ENCODE results near the gene TMEM131. TPM values are rescaled to one million over a fixed set of nuclear protein-coding genes. Genes with fewer than 3 reads are reported as not detected.

Gene TMEM131
- total RNA-seq, 2 experiments from 2014 or later, result 17.4 to 32.3 TPM

GRCh38 chr2:97745474-97746174 is 250.1 kb downstream of the TMEM131 start:
- POLR2A ChIA-PET, result interaction anchor here (0.5 to 0.7 kb wide), 2 partner anchors 32 to 440 kb away, joined by 3 to 4 read pairs; partner anchors contain the start of gene ZAP70
- intact Hi-C loops (cut with micrococcal nuclease; ENCODE audit: unreplicated experiment), result no loop called here

GRCh38 chr2:97743913-97744312 is 251.8 kb downstream of the TMEM131 start:
- H3K36me3 ChIP-seq (ENCODE audit: insufficient read depth, low read length), result no peaks in the 10 kb centered on the region
- DNase-seq (ENCODE audit: low spot score), result no peak
- H3K9me3 ChIP-seq (ENCODE audit: low read length), result no peaks in the 10 kb centered on the region
- CTCF ChIA-PET (ENCODE audit: unreplicated experiment), result no interaction called here
- H3K4me2 ChIP-seq (ENCODE audit: low read length), result no peak overlapping the region
- BruUV-seq (replicated peaks), result no TSS peak
- H3K27ac ChIP-seq (ENCODE audit: low read depth, low read length, poor library complexity, severe bottlenecking), result no peak overlapping the region
- intact Hi-C loops (cut with micrococcal nuclease; ENCODE audit: unreplicated experiment), result no loop called here
- no peaks in the 10 kb centered on the region for H4K20me1 ChIP-seq (ENCODE audit: insufficient read depth, low read length)
- TF ChIP-seq, protein P1, sequence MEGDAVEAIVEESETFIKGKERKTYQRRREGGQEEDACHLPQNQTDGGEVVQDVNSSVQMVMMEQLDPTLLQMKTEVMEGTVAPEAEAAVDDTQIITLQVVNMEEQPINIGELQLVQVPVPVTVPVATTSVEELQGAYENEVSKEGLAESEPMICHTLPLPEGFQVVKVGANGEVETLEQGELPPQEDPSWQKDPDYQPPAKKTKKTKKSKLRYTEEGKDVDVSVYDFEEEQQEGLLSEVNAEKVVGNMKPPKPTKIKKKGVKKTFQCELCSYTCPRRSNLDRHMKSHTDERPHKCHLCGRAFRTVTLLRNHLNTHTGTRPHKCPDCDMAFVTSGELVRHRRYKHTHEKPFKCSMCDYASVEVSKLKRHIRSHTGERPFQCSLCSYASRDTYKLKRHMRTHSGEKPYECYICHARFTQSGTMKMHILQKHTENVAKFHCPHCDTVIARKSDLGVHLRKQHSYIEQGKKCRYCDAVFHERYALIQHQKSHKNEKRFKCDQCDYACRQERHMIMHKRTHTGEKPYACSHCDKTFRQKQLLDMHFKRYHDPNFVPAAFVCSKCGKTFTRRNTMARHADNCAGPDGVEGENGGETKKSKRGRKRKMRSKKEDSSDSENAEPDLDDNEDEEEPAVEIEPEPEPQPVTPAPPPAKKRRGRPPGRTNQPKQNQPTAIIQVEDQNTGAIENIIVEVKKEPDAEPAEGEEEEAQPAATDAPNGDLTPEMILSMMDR (conservative IDR thresholded peaks at IDR 0.05; ENCODE audit: low read length), result no peak
- no peak for TF ChIP-seq EZH2phosphoT487 (IDR thresholded peaks at IDR 0.05; ENCODE audit: borderline replicate concordance, low read depth, low read length)
- POLR2A ChIA-PET, result no interaction called here
- no peaks in the 10 kb centered on the region for H3K79me2 ChIP-seq (ENCODE audit: insufficient read depth, low read depth, low read length)
- no peak overlapping the region for H2AFZ ChIP-seq (ENCODE audit: low read length)
- H3K4me1 ChIP-seq (ENCODE audit: insufficient read depth, low read length, poor library complexity, severe bottlenecking), result no peaks in the 10 kb centered on the region
- H3K9me2 ChIP-seq (ENCODE audit: insufficient read depth, low read length), result no peaks in the 10 kb centered on the region
- H3K4me3 ChIP-seq (ENCODE audit: low read depth, low read length, poor library complexity, severe bottlenecking), result no peak overlapping the region

More at GRCh38 chr2:97745474-97746174, 250.1 kb downstream of the TMEM131 start:
- TF ChIP-seq EZH2phosphoT487 (IDR thresholded peaks at IDR 0.05; ENCODE audit: borderline replicate concordance, low read depth, low read length), result no peak
- TF ChIP-seq, protein P1 (conservative IDR thresholded peaks at IDR 0.05; ENCODE audit: low read length), result no peak
- no TSS peak for BruUV-seq (replicated peaks)
- Histone ChIP-seq H3K9me2 (ENCODE audit: insufficient read depth, low read length) (no peaks in the 10 kb centered on the region), H2AFZ (ENCODE audit: low read length) (no peak overlapping the region), H3K4me1 (ENCODE audit: insufficient read depth, low read length, poor library complexity, severe bottlenecking) (no peaks in the 10 kb centered on the region), H3K36me3 (ENCODE audit: insufficient read depth, low read length) (no peaks in the 10 kb centered on the region), H3K4me2 (ENCODE audit: low read length) (no peak overlapping the region), H3K27ac (ENCODE audit: low read depth, low read length, poor library complexity, severe bottlenecking) (no peak overlapping the region), H3K9me3 (ENCODE audit: low read length) (no peaks in the 10 kb centered on the region), H4K20me1 (ENCODE audit: insufficient read depth, low read length) (no peaks in the 10 kb centered on the region), H3K79me2 (ENCODE audit: insufficient read depth, low read depth, low read length) (no peaks in the 10 kb centered on the region), H3K4me3 (ENCODE audit: low read depth, low read length, poor library complexity, severe bottlenecking) (no peak overlapping the region)
- DNase-seq (ENCODE audit: low spot score), result no peak
- CTCF ChIA-PET (ENCODE audit: unreplicated experiment), result no interaction called here

DNA sequence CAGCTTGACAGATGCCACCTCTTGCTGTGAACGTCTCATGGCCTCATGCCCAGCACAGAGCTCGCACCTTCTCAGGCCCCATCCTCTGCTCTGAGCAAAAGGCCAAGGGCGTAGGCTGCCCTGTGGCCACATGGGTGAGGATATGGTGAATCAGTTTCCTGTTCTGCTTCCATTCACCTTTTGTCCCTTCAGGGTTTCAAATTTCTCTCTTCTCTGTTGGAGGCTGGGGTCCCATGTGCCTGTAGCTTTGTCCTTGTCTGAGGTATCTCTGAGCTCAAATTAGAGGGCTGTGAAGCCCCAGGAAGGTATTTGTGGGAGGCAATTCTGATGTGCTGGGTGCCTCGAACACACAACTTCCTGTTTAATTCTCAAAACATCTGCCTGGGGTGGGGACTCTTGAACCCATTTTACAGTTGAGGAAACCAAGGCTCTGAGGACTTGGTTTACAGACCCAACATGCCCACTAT is 253.3 kb downstream of the TMEM131 start:
- no peaks in the 10 kb centered on the region for H3K4me1 ChIP-seq (ENCODE audit: insufficient read depth, low read length, poor library complexity, severe bottlenecking)
- no peak for TF ChIP-seq EZH2phosphoT487 (IDR thresholded peaks at IDR 0.05; ENCODE audit: borderline replicate concordance, low read depth, low read length)
- TF ChIP-seq, protein P1 (conservative IDR thresholded peaks at IDR 0.05; ENCODE audit: low read length), result no peak
- H2AFZ ChIP-seq (ENCODE audit: low read length), result no peak overlapping the region
- H3K36me3 ChIP-seq (ENCODE audit: insufficient read depth, low read length), result no peaks in the 10 kb centered on the region
- CTCF ChIA-PET (ENCODE audit: unreplicated experiment), result no interaction called here
- H3K9me2 ChIP-seq (ENCODE audit: insufficient read depth, low read length), result no peaks in the 10 kb centered on the region
- BruUV-seq (replicated peaks), result no TSS peak
- H4K20me1 ChIP-seq (ENCODE audit: insufficient read depth, low read length), result no peaks in the 10 kb centered on the region
- no peaks in the 10 kb centered on the region for H3K9me3 ChIP-seq (ENCODE audit: low read length)
- no peaks in the 10 kb centered on the region for H3K79me2 ChIP-seq (ENCODE audit: insufficient read depth, low read depth, low read length)
- DNase-seq (ENCODE audit: low spot score), result no peak
- intact Hi-C loops (cut with micrococcal nuclease; ENCODE audit: unreplicated experiment), result no loop called here
- H3K4me2 ChIP-seq (ENCODE audit: low read length), result no peak overlapping the region
- no peak overlapping the region for H3K4me3 ChIP-seq (ENCODE audit: low read depth, low read length, poor library complexity, severe bottlenecking)
- no peak overlapping the region for H3K27ac ChIP-seq (ENCODE audit: low read depth, low read length, poor library complexity, severe bottlenecking)
- POLR2A ChIA-PET, result interaction anchor here (0.9 kb wide), 1 partner anchor 144 kb away, joined by 3 read pairs; no protein-coding TSS in a partner anchor
